Keratinocyte (primary cell): ENCODE data around the gene FILIP1.

Experiments
- CTCF ChIP-seq, 3 experiments: IDR thresholded peaks in 1 of 3; conservative IDR thresholded peaks in 1 of 3; optimal IDR thresholded peaks in 1 of 3; 2 replicates in 2 of 3; 3 replicates in 1 of 3; pipeline versions ENCODE3 to v1.5.1; 2011; ENCODE audit warnings: low read length in 3 of 3, mild to moderate bottlenecking in 3 of 3, moderate library complexity in 2 of 3, control low read depth in 1 of 3, inconsistent platforms in 1 of 3; ENCODE audit not compliant: insufficient read depth in 2 of 3; ENCODE audit errors: extremely low read depth in 1 of 3
- EZH2 ChIP-seq: IDR thresholded peaks from one replicate; pipeline ENCODE4 v1.6.1; 2012; ENCODE audit warnings: inconsistent platforms, mild to moderate bottlenecking, low read length, moderate library complexity

GRCh38 chr6:75281653-75282052, 211.9 kb downstream of the FILIP1 start:
- TF ChIP-seq CTCF (optimal IDR thresholded peaks at IDR 0.05 in 1 of 3, IDR thresholded peaks at IDR 0.05 in 1 of 3, conservative IDR thresholded peaks at IDR 0.05 in 1 of 3; ENCODE audit: extremely low read depth in 1 of 3, insufficient read depth in 2 of 3, low read length in 3 of 3) (no peak), EZH2 (no peak)
